ENCODE data around the gene PRPH. TPM values are rescaled to one million over a fixed set of nuclear protein-coding genes. Genes with fewer than 3 reads are reported as not detected.
A peak's percentile ranks its signal among the peaks of the same experiment; 100 is the strongest.
"Not testable (repeated sequence)": the region's sequence is repeated elsewhere in the genome, so short reads cannot be mapped to it uniquely, and the experiment has no call there.

PRPH gene
- polyA plus RNA-seq, 4 donors: 9.1 to 89.9 TPM; not detected in 2

DNA sequence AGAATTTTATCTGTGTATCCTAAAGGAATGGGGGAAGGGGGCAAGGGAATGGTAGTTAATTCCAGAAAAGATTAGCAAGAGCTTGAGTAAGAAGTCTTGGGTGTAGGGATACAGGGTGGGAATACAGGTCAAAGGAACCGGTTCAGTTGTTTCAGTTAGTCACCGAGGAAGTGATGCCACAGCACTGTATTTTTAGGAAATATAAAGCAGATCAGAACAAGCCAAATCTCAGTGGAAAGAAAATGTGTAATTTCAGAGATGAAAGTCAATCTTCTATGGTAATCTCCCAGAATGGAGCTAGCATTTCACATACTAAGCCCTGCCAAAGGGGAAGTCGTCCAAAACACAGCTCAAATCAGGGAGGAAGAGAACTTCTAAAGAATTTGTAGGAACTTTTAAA lies 34.8 kb upstream of the PRPH start:
- FAIRE-seq (no peak), DNase-seq (no peak)
- H3K4me3 ChIP-seq (ENCODE audit: low read depth in 1 of 3, low read length in 3 of 3): no peak overlapping the region
- no peak overlapping the region for H3K27ac ChIP-seq (ENCODE audit: low read depth in 1 of 3, low read length in 2 of 3)
- H3K27me3 ChIP-seq (ENCODE audit: control insufficient read depth in 3 of 3, insufficient read depth in 3 of 3, low read length in 3 of 3): no peaks in the 10 kb centered on the region
- H3K9me3 ChIP-seq (ENCODE audit: control insufficient read depth in 2 of 2, insufficient read depth in 1 of 2, low read depth in 1 of 2, low read length in 1 of 2): no peaks in the 10 kb centered on the region
- WGBS, 3 donors: 52 to 81% (median 77%) methylated on average over 3 of the region's 3 CpGs
- H3K36me3 ChIP-seq (ENCODE audit: control insufficient read depth in 3 of 3, insufficient read depth in 2 of 3, low read depth in 1 of 3, low read length in 3 of 3): no peaks in the 10 kb centered on the region
- H3K4me1 ChIP-seq (ENCODE audit: control insufficient read depth in 3 of 3, insufficient read depth in 2 of 3, low read depth in 1 of 3, low read length in 2 of 3): no peaks in the 10 kb centered on the region

DNA sequence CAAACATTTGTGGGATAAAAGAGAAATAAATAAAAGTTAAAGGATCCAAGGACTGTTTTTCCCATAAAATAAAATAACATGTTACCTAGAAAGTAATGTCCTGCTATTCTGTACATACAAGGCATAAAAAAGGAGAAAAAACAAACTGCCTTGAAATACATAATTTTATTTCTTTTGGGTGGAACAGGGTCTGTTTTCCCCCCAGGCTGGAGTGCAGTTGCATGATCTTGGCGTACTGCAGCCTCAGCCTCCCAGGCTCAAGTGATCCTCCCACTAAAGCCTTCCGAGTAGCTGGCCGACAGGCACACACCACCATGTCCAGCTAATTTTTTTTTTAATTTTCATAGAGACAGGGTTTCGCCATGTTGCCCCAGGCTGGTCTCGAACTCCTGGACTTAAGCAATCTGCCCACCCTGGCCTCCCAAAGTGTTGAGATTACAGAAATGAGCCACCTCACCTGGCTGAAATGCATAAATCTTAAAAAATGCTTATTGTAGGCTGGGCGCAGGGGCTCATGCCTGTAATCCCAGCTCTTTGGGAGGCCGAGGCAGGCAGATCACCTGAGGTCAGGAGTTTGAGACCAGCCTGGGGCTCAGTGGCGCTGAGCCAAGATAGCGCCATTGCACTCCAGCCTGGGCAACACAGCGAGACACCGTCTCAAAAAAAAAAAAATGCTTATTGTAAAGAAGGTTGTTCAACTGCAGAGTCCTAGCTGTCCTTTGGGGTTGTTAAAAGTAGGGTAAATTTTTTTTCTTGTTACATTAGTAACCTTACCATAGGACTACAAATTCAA lies 34.2 kb upstream of the PRPH start:
- Histone ChIP-seq H3K4me1 (ENCODE audit: control insufficient read depth in 3 of 3, insufficient read depth in 2 of 3, low read depth in 1 of 3, low read length in 2 of 3) (no peaks in the 10 kb centered on the region), H3K4me3 (ENCODE audit: low read depth in 1 of 3, low read length in 3 of 3) (no peak overlapping the region), H3K27me3 (ENCODE audit: control insufficient read depth in 3 of 3, insufficient read depth in 3 of 3, low read length in 3 of 3) (no peaks in the 10 kb centered on the region), H3K9me3 (ENCODE audit: control insufficient read depth in 2 of 2, insufficient read depth in 1 of 2, low read depth in 1 of 2, low read length in 1 of 2) (peaks cover 0 to under 1% of the 10 kb centered on the region in 2 donors), H3K27ac (ENCODE audit: low read depth in 1 of 3, low read length in 2 of 3) (no peak overlapping the region), H3K36me3 (ENCODE audit: control insufficient read depth in 3 of 3, insufficient read depth in 2 of 3, low read depth in 1 of 3, low read length in 3 of 3) (no peaks in the 10 kb centered on the region)
- WGBS, 3 donors: 87 to 95% (median 94%) methylated on average over 11 of the region's 11 CpGs
- DNase-seq: no peak
- no peak for FAIRE-seq

DNA sequence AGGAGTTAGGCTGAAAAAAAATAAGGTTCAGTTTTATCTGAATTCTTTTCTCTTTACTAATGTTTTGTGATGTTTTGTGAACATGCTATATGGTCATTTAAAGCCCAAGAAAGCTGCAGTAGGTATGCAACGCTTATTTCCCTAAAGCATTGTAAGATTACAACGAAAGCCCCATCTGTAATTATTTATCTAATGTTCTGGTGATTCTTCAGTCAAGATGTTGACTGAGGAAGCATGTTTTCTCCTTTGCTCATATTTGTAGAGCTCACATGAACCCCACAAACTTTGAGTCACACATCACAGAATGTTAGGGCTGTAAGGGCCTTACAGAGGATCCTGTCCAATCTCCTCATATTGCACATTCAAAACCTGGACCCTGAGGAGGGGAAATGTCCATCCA lies 33.2 kb upstream of the PRPH start:
- no peak overlapping the region for H3K27ac ChIP-seq (ENCODE audit: low read depth in 1 of 3, low read length in 2 of 3)
- H3K27me3 ChIP-seq (ENCODE audit: control insufficient read depth in 3 of 3, insufficient read depth in 3 of 3, low read length in 3 of 3): no peaks in the 10 kb centered on the region
- no peak overlapping the region for H3K4me3 ChIP-seq (ENCODE audit: low read depth in 1 of 3, low read length in 3 of 3)
- no peak for DNase-seq
- 95 to 96% (median 96%) methylated on average over 2 of the region's 2 CpGs for WGBS, 3 donors
- no peak for FAIRE-seq
- peaks cover 0 to 3% (median under 1%) of the 10 kb centered on the region in 3 donors for H3K4me1 ChIP-seq (ENCODE audit: control insufficient read depth in 3 of 3, insufficient read depth in 2 of 3, low read depth in 1 of 3, low read length in 2 of 3)
- peaks cover 0 to 9% of the 10 kb centered on the region in 2 donors for H3K9me3 ChIP-seq (ENCODE audit: control insufficient read depth in 2 of 2, insufficient read depth in 1 of 2, low read depth in 1 of 2, low read length in 1 of 2)
- H3K36me3 ChIP-seq (ENCODE audit: control insufficient read depth in 3 of 3, insufficient read depth in 2 of 3, low read depth in 1 of 3, low read length in 3 of 3): peaks cover 0 to 5% (median 0%) of the 10 kb centered on the region in 3 donors

DNA sequence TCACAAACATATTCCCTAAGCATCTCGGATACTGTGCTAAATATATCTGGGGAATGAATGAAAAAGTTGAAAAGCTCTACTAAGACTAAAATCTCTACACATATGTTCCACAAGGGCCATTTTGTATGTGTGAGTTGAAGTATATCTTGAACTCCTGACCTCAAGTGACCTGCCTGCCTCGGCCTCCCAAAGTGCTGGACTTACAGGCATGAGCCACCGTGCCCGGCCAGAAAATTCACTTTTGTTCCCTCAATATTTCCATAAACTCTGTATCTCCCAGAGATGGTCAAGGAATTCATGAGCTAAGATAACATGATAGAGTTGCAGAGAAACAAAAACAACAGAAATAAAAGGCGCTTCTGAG lies 31.6 kb upstream of the PRPH start:
- no peaks in the 10 kb centered on the region for H3K27me3 ChIP-seq (ENCODE audit: control insufficient read depth in 3 of 3, insufficient read depth in 3 of 3, low read length in 3 of 3)
- H3K36me3 ChIP-seq (ENCODE audit: control insufficient read depth in 3 of 3, insufficient read depth in 2 of 3, low read depth in 1 of 3, low read length in 3 of 3): peaks cover 0 to 14% (median 0%) of the 10 kb centered on the region in 3 donors
- H3K27ac ChIP-seq (ENCODE audit: low read depth in 1 of 3, low read length in 2 of 3): no peak overlapping the region
- peaks cover 2 to 16% (median 5%) of the 10 kb centered on the region in 3 donors for H3K4me1 ChIP-seq (ENCODE audit: control insufficient read depth in 3 of 3, insufficient read depth in 2 of 3, low read depth in 1 of 3, low read length in 2 of 3)
- 90 to 92% (median 90%) methylated on average over 5 of the region's 5 CpGs for WGBS, 3 donors
- H3K4me3 ChIP-seq (ENCODE audit: low read depth in 1 of 3, low read length in 3 of 3): no peak overlapping the region
- peaks cover 0 to 13% of the 10 kb centered on the region in 2 donors for H3K9me3 ChIP-seq (ENCODE audit: control insufficient read depth in 2 of 2, insufficient read depth in 1 of 2, low read depth in 1 of 2, low read length in 1 of 2)
- DNase-seq: no peak
- no peak for FAIRE-seq

DNA sequence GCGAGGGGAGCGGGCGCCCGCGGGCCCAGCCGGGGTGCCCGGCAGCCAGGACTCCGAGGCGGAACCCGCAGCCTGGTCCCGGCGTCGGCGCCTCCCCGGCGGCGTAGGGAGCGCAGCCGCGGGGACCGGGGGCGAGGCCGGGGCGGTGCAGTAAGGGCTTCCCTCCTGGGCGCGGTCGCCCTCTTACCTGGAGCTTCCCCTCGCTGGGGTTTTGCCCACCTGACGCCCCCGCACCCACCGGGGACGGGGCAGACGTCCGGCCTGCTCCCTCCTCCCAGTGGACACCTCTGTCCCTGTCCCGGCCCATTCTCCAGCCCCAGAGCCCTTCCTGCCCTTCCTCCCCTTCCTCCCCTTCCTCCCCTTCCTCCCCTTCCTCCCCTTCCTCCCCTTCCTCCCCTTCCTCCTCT lies 30.5 kb upstream of the PRPH start:
- no peak for FAIRE-seq
- 0 to 2% (median 1%) methylated on average over 21 to 35 of the region's 35 CpGs for WGBS, 3 donors
- H3K36me3 ChIP-seq (ENCODE audit: control insufficient read depth in 3 of 3, insufficient read depth in 2 of 3, low read depth in 1 of 3, low read length in 3 of 3): peaks cover 0 to 20% (median 0%) of the 10 kb centered on the region in 3 donors

DNA sequence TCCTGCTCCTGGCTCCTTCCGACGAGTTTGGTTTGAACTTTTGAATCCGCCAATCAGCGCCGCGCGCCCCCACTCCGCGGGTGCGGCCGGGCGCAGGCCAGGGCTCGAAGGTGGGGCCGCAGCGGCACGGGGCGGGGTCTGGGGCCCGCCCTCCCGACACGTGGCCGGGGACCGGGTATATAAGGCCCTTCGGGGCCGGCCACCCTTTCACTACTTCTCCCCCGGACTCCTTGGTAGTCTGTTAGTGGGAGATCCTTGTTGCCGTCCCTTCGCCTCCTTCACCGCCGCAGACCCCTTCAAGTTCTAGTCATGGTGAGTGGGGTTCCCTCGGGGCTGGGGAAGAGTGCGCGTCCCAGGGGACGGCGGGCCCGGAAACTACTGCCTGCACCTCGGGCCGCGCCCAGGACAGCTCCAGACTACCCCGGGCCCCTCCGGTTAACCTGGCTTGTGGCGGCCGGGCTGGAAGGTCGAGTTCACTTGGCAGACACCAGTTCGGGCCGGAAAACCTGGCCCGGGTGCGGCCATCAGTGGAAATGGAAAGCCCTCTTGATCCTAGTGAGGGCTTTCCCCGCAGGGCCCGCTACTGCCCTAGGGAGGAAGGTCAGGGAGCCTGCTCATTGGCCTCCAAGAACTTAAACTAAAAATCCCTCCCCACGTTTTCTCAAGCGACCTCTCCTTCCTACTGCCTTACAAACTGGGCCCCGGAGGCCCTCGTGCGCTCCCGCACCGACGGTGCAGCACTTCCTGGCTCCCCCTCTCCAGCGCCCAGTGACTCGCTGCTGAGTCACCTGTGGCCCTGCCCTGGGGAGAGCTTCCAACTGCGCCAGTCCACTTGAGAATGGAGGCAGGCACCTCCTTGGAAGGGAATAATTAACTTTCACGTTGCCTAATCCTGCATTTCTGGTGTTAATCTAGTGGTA lies 29.8 kb upstream of the PRPH start, which contains the start of gene TUBA1C:
Gene TUBA1C, plus strand, starts transcription at position 210 of the 920 bp plus-strand sequence. Its CDS starts 100 bp downstream, at position 310.
- Histone ChIP-seq H3K9me3 (ENCODE audit: control insufficient read depth in 2 of 2, insufficient read depth in 1 of 2, low read depth in 1 of 2, low read length in 1 of 2) (peaks cover 0 to 13% of the 10 kb centered on the region in 2 donors), H3K36me3 (ENCODE audit: control insufficient read depth in 3 of 3, insufficient read depth in 2 of 3, low read depth in 1 of 3, low read length in 3 of 3) (peaks cover 2 to 24% (median 5%) of the 10 kb centered on the region in 3 donors), H3K4me3 (ENCODE audit: low read depth in 1 of 3, low read length in 3 of 3) (peak within 1 kb of the TSS; percentile 75 to 89 (median 82)), H3K4me1 (ENCODE audit: control insufficient read depth in 3 of 3, insufficient read depth in 2 of 3, low read depth in 1 of 3, low read length in 2 of 3) (peaks cover 4 to 16% (median 5%) of the 10 kb centered on the region in 3 donors), H3K27ac (ENCODE audit: low read depth in 1 of 3, low read length in 2 of 3) (peak within 1 kb of the TSS; percentile 95 to 98 (median 98)), H3K27me3 (ENCODE audit: control insufficient read depth in 3 of 3, insufficient read depth in 3 of 3, low read length in 3 of 3) (no peaks in the 10 kb centered on the region)
- FAIRE-seq (no peak), DNase-seq (peak; percentile 97)
- 0 to 1% (median 0%) methylated on average over 55 to 61 of the region's 61 CpGs for WGBS, 3 donors

More for the DNA sequence above, 30.5 kb upstream of the PRPH start:
- Histone ChIP-seq H3K4me3 (ENCODE audit: low read depth in 1 of 3, low read length in 3 of 3) (peak overlapping the region; percentile 75 to 89 (median 82)), H3K27ac (ENCODE audit: low read depth in 1 of 3, low read length in 2 of 3) (peak overlapping the region; percentile 84 to 98 (median 86)), H3K27me3 (ENCODE audit: control insufficient read depth in 3 of 3, insufficient read depth in 3 of 3, low read length in 3 of 3) (no peaks in the 10 kb centered on the region), H3K4me1 (ENCODE audit: control insufficient read depth in 3 of 3, insufficient read depth in 2 of 3, low read depth in 1 of 3, low read length in 2 of 3) (peaks cover 2 to 16% (median 5%) of the 10 kb centered on the region in 3 donors), H3K9me3 (ENCODE audit: control insufficient read depth in 2 of 2, insufficient read depth in 1 of 2, low read depth in 1 of 2, low read length in 1 of 2) (peaks cover 0 to 13% of the 10 kb centered on the region in 2 donors)
- peak in 1 of 2 donors; percentile 84 for DNase-seq

DNA sequence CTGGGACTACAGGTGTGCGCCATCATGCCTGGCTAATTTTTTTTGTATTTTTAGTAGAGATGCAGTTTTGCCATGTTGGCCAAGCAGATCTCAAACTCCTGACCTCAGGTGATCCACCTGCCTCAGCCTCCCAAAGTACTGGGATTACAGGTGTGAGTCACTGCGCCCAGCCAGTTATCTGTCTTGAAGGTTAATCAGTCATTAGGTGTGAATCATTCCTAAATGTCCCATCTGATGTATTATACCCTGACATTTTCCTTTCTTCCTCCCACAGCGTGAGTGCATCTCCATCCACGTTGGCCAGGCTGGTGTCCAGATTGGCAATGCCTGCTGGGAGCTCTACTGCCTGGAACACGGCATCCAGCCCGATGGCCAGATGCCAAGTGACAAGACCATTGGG lies 25.8 kb upstream of the PRPH start:
- Histone ChIP-seq H3K4me1 (ENCODE audit: control insufficient read depth in 3 of 3, insufficient read depth in 2 of 3, low read depth in 1 of 3, low read length in 2 of 3) (peaks cover 4 to 16% (median 5%) of the 10 kb centered on the region in 3 donors), H3K9me3 (ENCODE audit: control insufficient read depth in 2 of 2, insufficient read depth in 1 of 2, low read depth in 1 of 2, low read length in 1 of 2) (peaks cover 0 to 13% of the 10 kb centered on the region in 2 donors), H3K36me3 (ENCODE audit: control insufficient read depth in 3 of 3, insufficient read depth in 2 of 3, low read depth in 1 of 3, low read length in 3 of 3) (peaks cover 12 to 56% (median 19%) of the 10 kb centered on the region in 3 donors)
- not testable (repeated sequence) for FAIRE-seq; H3K27me3 ChIP-seq (ENCODE audit: control insufficient read depth in 3 of 3, insufficient read depth in 3 of 3, low read length in 3 of 3); H3K27ac ChIP-seq (ENCODE audit: low read depth in 1 of 3, low read length in 2 of 3); H3K4me3 ChIP-seq (ENCODE audit: low read depth in 1 of 3, low read length in 3 of 3)
- 52 to 71% (median 71%) methylated on average over 4 to 6 of the region's 6 CpGs for WGBS, 3 donors
- peak in 1 of 2 donors; percentile 49 for DNase-seq
